ENCODE data around the gene ITPR2. TPM values are rescaled to one million over a fixed set of nuclear protein-coding genes. Genes with fewer than 3 reads are reported as not detected.

Gene ITPR2
- total RNA-seq, 2 donors from 2014 or later = 14.8 to 74.4 TPM

DNA sequence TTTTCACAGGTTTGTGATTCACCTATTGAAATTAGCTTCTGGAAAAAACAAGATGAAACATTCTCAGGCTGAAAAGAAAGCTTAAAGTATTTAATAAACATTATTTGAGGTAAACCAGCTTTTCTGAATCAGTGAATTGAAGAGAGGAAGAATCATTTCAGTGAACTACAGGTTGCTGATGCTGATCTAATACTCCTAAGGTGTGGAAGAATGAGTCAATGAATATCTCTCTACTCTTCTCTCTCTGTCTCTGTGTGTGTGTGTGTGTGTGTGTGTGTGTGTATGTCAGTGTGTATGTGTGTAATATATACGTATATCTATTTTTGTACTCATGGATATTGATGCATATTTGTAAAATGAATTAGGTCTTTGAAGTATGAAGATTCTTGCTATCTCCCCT is 325.4 kb downstream of the ITPR2 start:
- H3K9me3 ChIP-seq (ENCODE audit: control insufficient read depth, low read length) = no peaks in the 10 kb centered on the region
- Mint-ChIP-seq H3K27ac (no peak overlapping the region), H3K36me3 (ENCODE audit: low read depth) (peaks cover 1% of the 10 kb centered on the region), H3K4me3 (no peak overlapping the region), H3K4me1 (peaks cover 35% of the 10 kb centered on the region), H3K27me3 (ENCODE audit: insufficient read depth) (no peaks in the 10 kb centered on the region), H3K9me3 (no peaks in the 10 kb centered on the region)
- WGBS, 2 experiments (ENCODE audit: insufficient coverage in 1 of 2, insufficient read length in 1 of 2) = 71% methylated on average over 1 of the region's 1 CpG; no CpG with 5 or more reads in 1 of the 2 experiments
- H3K4me3 ChIP-seq (ENCODE audit: low read length) = no peak overlapping the region
- H3K27me3 ChIP-seq (ENCODE audit: control insufficient read depth, insufficient read depth, low read length, poor library complexity, severe bottlenecking) = no peaks in the 10 kb centered on the region
- no peak overlapping the region for H3K9ac ChIP-seq (ENCODE audit: extremely low read depth, low read length, poor library complexity, severe bottlenecking)
- no peak for DNase-seq
- H3K4me1 ChIP-seq (ENCODE audit: control insufficient read depth, insufficient read depth, low read length) = no peaks in the 10 kb centered on the region
- H3K36me3 ChIP-seq (ENCODE audit: control insufficient read depth, insufficient read depth, low read length) = no peaks in the 10 kb centered on the region
- H3K27ac ChIP-seq (ENCODE audit: low read depth, low read length) = no peak overlapping the region
- TF ChIP-seq, protein P1, sequence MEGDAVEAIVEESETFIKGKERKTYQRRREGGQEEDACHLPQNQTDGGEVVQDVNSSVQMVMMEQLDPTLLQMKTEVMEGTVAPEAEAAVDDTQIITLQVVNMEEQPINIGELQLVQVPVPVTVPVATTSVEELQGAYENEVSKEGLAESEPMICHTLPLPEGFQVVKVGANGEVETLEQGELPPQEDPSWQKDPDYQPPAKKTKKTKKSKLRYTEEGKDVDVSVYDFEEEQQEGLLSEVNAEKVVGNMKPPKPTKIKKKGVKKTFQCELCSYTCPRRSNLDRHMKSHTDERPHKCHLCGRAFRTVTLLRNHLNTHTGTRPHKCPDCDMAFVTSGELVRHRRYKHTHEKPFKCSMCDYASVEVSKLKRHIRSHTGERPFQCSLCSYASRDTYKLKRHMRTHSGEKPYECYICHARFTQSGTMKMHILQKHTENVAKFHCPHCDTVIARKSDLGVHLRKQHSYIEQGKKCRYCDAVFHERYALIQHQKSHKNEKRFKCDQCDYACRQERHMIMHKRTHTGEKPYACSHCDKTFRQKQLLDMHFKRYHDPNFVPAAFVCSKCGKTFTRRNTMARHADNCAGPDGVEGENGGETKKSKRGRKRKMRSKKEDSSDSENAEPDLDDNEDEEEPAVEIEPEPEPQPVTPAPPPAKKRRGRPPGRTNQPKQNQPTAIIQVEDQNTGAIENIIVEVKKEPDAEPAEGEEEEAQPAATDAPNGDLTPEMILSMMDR (conservative IDR thresholded peaks at IDR 0.05) = no peak

DNA sequence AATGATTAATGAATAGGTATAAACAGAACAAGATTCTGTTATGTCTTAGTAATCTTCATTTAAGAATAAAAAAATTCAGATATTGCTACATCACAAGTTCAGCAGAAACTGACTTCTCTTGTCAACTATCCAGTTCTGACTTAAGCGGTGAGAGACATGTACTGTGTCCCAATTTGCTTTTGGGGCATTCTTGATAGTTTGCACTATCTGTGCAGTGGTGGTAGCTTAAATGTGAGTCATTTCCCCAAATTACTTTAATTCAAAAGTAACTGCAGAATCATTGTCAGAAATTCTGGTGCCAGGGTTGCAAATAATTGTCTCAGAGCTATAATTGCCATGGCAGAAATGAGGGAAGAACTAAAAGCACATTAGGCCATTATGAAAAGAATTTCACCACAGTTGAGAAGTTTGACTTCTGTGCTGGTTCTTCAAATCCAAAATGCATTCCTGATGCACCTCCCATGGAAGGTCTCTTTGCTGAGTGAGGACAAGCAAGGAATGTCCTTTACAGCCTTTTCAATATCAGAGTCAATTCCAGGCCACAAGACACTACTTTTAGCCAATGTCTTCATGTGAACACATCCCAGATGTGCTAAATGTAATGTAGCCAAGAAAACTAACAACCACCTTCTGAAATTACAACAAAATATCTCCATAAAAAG is 332.9 kb downstream of the ITPR2 start:
- Histone ChIP-seq H3K9me3 (ENCODE audit: control insufficient read depth, low read length) (no peaks in the 10 kb centered on the region), H3K9ac (ENCODE audit: extremely low read depth, low read length, poor library complexity, severe bottlenecking) (no peak overlapping the region), H3K27ac (ENCODE audit: low read depth, low read length) (no peak overlapping the region), H3K27me3 (ENCODE audit: control insufficient read depth, insufficient read depth, low read length, poor library complexity, severe bottlenecking) (no peaks in the 10 kb centered on the region), H3K36me3 (ENCODE audit: control insufficient read depth, insufficient read depth, low read length) (no peaks in the 10 kb centered on the region), H3K4me1 (ENCODE audit: control insufficient read depth, insufficient read depth, low read length) (no peaks in the 10 kb centered on the region), H3K4me3 (ENCODE audit: low read length) (no peak overlapping the region)
- Mint-ChIP-seq H3K4me1 (peaks cover 4% of the 10 kb centered on the region), H3K36me3 (ENCODE audit: low read depth) (peaks cover 3% of the 10 kb centered on the region), H3K27me3 (ENCODE audit: insufficient read depth) (no peaks in the 10 kb centered on the region), H3K9me3 (no peaks in the 10 kb centered on the region), H3K4me3 (no peak overlapping the region), H3K27ac (no peak overlapping the region)
- 94 to 100% methylated on average over 1 of the region's 1 CpG for WGBS, 2 experiments (ENCODE audit: insufficient coverage in 1 of 2, insufficient read length in 1 of 2)
- DNase-seq = no peak
- TF ChIP-seq, protein P1 (conservative IDR thresholded peaks at IDR 0.05) = no peak

DNA sequence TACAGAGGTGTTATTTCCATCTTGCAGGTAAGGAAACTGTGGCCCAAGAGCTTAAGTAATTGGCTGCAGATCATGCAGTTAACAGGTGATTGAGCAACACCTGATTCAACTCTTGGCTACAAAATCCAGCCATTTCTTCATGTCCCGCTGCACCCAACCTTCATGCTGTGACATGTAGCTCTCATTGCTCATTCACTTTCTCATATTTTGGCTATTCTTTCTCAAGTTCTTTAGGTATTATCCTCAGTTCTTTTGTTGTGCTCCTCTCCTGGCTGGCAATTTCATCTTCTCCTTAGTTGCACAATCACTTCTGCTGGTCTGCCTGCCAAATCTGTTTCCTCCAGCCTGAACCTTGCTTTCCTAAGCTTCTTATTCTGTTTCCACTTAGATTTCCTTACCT is 336.8 kb downstream of the ITPR2 start:
- Histone ChIP-seq H3K36me3 (ENCODE audit: control insufficient read depth, insufficient read depth, low read length) (no peaks in the 10 kb centered on the region), H3K9ac (ENCODE audit: extremely low read depth, low read length, poor library complexity, severe bottlenecking) (no peak overlapping the region), H3K27ac (ENCODE audit: low read depth, low read length) (no peak overlapping the region), H3K27me3 (ENCODE audit: control insufficient read depth, insufficient read depth, low read length, poor library complexity, severe bottlenecking) (no peaks in the 10 kb centered on the region), H3K9me3 (ENCODE audit: control insufficient read depth, low read length) (no peaks in the 10 kb centered on the region), H3K4me1 (ENCODE audit: control insufficient read depth, insufficient read depth, low read length) (no peaks in the 10 kb centered on the region), H3K4me3 (ENCODE audit: low read length) (no peak overlapping the region)
- no peaks in the 10 kb centered on the region for H3K4me1 Mint-ChIP-seq
- no peaks in the 10 kb centered on the region for H3K27me3 Mint-ChIP-seq (ENCODE audit: insufficient read depth)
- TF ChIP-seq, protein P1 (conservative IDR thresholded peaks at IDR 0.05) = no peak
- no peaks in the 10 kb centered on the region for H3K9me3 Mint-ChIP-seq
- DNase-seq = no peak
- no peak overlapping the region for H3K27ac Mint-ChIP-seq
- 90 to 96% methylated on average over 1 of the region's 1 CpG for whole genome bisulfite sequencing, 2 experiments (ENCODE audit: insufficient coverage in 1 of 2, insufficient read length in 1 of 2)
- H3K4me3 Mint-ChIP-seq = no peak overlapping the region
- peaks cover 12% of the 10 kb centered on the region for H3K36me3 Mint-ChIP-seq (ENCODE audit: low read depth)

Measured in endodermal cell (in vitro differentiated cells).